Common myeloid progenitor, CD34-positive (primary cell): ENCODE measurements around the gene RIPOR3.
A peak's percentile ranks its signal among the peaks of the same experiment; 100 is the strongest.

Source experiments
- CTCF ChIA-PET: fragments of 350-600 bp; sonication (Branson Sonifier 250); formaldehyde crosslinking; loops from one replicate; lab custom pipeline; 2021; ENCODE audit warnings: antibody characterized with exemption; lab: Charles Lee
- POLR2A ChIA-PET: fragments of 350-600 bp; sonication (Branson Sonifier 250); formaldehyde crosslinking; loops from one replicate; lab custom pipeline; 2021; ENCODE audit warnings: antibody characterized with exemption; lab: Charles Lee
- DNase-seq, 3 donors: peaks; one replicate each; pipeline versions ENCODE4 v3.0.0 to v3.0.0-alpha.2; 2013
- H3K27ac ChIP-seq, 2 experiments: 1 replicate in 1 of 2; 2 replicates in 1 of 2; pipeline ENCODE4 v1.7.0; 2013; ENCODE audit warnings: inconsistent platforms in 2 of 2, low read length in 2 of 2, mild to moderate bottlenecking in 2 of 2, low read depth in 1 of 2, moderate library complexity in 1 of 2; ENCODE audit not compliant: severe bottlenecking in 2 of 2, insufficient read depth in 1 of 2, poor library complexity in 1 of 2
- H3K27me3 ChIP-seq, 5 experiments: replicated peaks in 2 of 5; 1 replicate in 3 of 5; 2 replicates in 2 of 5; pipeline versions ENCODE4 v1.6.1 to v1.7.0; 2013; ENCODE audit warnings: low read length in 4 of 5, mild to moderate bottlenecking in 2 of 5, moderate library complexity in 2 of 5, inconsistent platforms in 1 of 5; ENCODE audit not compliant: insufficient read depth in 5 of 5, control insufficient read depth in 4 of 5
- H3K36me3 ChIP-seq, 4 experiments: 1 replicate in 2 of 4; 2 replicates in 2 of 4; pipeline versions ENCODE4 v1.6.1 to v1.7.0; 2013; ENCODE audit warnings: low read length in 3 of 4, control low read depth in 1 of 4, mild to moderate bottlenecking in 1 of 4; ENCODE audit not compliant: control insufficient read depth in 4 of 4, insufficient read depth in 4 of 4
- H3K4me1 ChIP-seq, 4 experiments: 1 replicate in 3 of 4; 2 replicates in 1 of 4; pipeline versions ENCODE4 v1.6.1 to v1.7.1; 2013; ENCODE audit warnings: low read length in 3 of 4, mild to moderate bottlenecking in 3 of 4, control low read depth in 1 of 4, inconsistent platforms in 1 of 4, moderate library complexity in 1 of 4; ENCODE audit not compliant: control insufficient read depth in 4 of 4, insufficient read depth in 4 of 4; ENCODE audit errors: control extremely low read depth in 1 of 4
- H3K4me3 ChIP-seq, 7 experiments: 1 replicate in 4 of 7; 2 replicates in 3 of 7; pipeline versions ENCODE4 v1.5.1 to v1.7.0; 2013; ENCODE audit warnings: mild to moderate bottlenecking in 7 of 7, low read length in 6 of 7, moderate library complexity in 6 of 7, inconsistent platforms in 2 of 7, low read depth in 2 of 7, control low read depth in 1 of 7; ENCODE audit not compliant: insufficient read depth in 4 of 7, control insufficient read depth in 1 of 7; ENCODE audit errors: extremely low read depth in 1 of 7
- H3K9me3 ChIP-seq, 5 experiments: 1 replicate in 4 of 5; 2 replicates in 1 of 5; pipeline versions ENCODE4 v1.6.1 to v1.7.1; 2013; ENCODE audit warnings: low read length in 4 of 5, mild to moderate bottlenecking in 2 of 5, inconsistent platforms in 1 of 5, low read depth in 1 of 5, moderate library complexity in 1 of 5; ENCODE audit not compliant: control insufficient read depth in 4 of 5, insufficient read depth in 2 of 5; ENCODE audit errors: control extremely low read depth in 1 of 5
- WGBS: methylation state at CpG from one replicate; pipeline ENCODE4 v1.1.5; 2013; ENCODE audit not compliant: insufficient coverage; 5-methylcytosine and 5-hydroxymethylcytosine counted together

Gene RIPOR3

DNA sequence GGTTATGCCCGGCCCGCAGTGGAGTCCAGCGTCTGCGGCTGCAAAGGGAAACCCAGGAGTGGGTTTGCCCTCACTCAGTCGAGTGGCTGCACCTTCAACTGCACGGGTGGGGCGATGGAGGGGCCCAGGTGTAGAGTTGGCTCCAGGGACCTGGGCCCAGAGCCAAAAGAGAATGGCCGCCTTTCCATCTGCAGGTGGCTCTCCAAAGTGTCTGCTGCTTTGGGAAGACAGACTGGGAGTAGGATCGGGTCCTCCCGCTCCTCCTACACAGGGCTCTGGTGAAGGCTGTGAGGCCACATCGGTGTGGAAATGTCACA is 101.0 kb downstream of the RIPOR3 start:
- peaks cover 2 to 60% (median 39%) of the 10 kb centered on the region in 4 experiments for H3K36me3 ChIP-seq

DNA sequence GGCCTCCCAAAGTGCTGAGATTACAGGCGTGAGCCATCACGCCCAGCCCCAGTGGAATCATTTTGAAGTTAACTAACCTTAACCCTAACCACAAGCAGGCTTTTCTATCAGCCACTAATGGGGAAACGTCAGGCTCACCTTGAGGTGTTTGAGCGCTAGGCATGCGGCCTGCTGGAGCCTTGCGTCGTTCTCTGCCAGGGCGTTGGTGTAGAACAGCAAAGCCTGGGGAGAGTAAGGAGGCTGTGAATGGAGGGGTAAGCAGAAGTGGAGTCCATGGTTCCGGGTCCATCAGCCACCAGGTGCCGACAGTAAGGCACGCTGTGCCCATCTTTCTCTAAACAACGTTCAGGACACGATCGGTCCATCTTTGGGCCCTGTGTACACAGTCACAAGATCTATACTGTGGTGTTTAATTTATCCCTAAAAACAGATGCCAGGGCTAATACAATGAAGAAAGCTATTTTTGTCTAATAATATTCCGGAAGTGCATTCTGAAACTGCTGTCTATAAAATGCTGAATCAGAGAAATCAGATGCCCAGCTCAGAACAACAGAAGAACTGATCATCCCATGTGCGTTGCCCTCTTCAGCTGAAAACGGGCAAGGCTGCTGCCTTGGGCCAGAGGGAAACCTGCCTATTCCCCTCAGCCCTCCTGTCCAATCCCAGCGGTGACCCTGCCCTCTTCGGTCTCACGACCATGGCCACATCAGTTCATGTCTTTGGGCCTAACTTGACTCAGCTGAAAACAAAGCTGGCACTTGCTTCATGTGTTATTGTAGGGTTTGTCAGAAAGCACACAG is 101.6 kb downstream of the RIPOR3 start:
- peaks cover 3 to 64% (median 43%) of the 10 kb centered on the region in 4 experiments for H3K36me3 ChIP-seq
- no peak overlapping the region for H3K4me3 ChIP-seq
- no peaks in the 10 kb centered on the region for H3K9me3 ChIP-seq
- no peak for DNase-seq
- no peak overlapping the region for H3K27ac ChIP-seq
- H3K27me3 ChIP-seq, result no peaks in the 10 kb centered on the region
- CTCF ChIA-PET, result interaction anchor here (0.6 to 1.8 kb wide), 7 partner anchors 9 to 111 kb away, joined by 3 to 5 read pairs (median 4); no protein-coding TSS in a partner anchor
- no peaks in the 10 kb centered on the region for H3K4me1 ChIP-seq
- POLR2A ChIA-PET, result no interaction called here
- WGBS, result 97% methylated on average over 20 of the region's 20 CpGs

More for the DNA sequence above, 101.0 kb downstream of the RIPOR3 start:
- CTCF ChIA-PET, result interaction anchor here (1.0 to 1.6 kb wide), 3 partner anchors 13 to 45 kb away, joined by 3 to 4 read pairs (median 4); no protein-coding TSS in a partner anchor
- H3K4me1 ChIP-seq, result no peaks in the 10 kb centered on the region
- no peaks in the 10 kb centered on the region for H3K27me3 ChIP-seq
- H3K27ac ChIP-seq, result no peak overlapping the region
- H3K4me3 ChIP-seq, result no peak overlapping the region
- POLR2A ChIA-PET, result no interaction called here
- 98% methylated on average over 11 of the region's 11 CpGs for WGBS
- DNase-seq, result no peak
- no peaks in the 10 kb centered on the region for H3K9me3 ChIP-seq

DNA sequence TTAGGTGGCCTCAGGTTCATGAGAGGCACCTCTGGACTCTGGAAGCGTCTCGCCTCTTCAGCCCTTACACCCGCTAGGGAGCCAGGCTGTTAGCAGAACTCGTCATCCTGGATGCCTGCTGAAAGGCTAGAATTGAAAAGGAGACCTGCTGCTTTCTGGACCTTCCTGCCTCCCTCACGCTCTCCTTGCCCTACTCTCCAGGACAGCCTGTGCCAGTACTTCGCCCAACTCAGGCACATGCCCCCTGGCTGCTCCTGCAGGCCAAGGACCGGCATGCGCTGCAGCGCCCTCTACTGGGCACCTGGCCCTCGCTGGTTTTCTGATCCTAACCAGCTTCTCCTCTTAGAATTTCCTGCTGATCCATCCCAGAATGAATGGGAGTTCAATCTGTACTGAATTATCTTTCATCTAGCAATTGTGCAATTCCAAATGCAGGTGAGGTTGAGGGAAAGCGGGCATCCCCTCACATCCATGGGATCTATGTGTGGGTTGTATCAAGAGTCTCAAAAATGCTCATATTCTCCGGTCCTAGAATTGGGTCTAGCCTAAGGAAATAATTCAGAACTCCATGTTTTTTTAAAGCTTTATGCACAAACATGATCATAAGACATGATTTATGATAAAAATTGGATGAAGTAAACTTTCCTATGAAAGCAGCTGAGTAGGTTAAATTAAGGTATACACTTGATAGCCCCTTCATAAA is 103.2 kb downstream of the RIPOR3 start:
- H3K36me3 ChIP-seq, result peaks cover 9 to 78% (median 55%) of the 10 kb centered on the region in 4 experiments

DNA sequence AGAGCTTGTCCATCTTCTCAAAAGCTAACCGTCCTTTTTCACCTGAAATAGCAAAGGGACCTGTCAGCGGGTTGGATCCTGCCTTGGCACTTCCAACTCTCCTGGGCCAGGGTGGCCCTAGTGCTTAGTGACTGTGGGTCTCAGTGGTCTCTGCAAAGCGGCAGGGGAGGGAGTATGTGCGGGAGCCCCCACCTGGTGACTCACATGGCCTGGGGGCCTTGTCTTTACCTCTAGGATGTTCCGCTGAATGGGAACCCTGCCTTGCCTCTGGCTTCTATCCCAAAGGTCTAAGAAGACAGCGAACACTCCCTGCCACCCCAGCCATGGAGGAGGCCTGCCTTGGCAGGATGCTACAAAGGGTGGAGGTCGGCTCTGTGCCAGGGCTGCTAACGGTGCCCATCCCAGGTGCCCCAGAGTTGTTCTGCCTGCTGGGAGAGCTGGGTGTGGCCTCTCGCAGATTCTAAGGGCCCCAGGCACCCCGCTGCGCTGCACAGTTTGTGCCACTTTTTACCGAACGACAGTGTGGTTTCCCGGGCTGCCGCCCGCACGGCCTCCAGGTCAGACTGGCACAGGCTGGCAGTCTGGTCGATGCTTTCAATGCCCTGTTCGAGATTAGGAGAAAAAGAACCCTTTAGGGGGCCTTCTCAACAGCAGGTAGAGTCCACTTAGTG is 103.9 kb downstream of the RIPOR3 start:
- H3K9me3 ChIP-seq, result no peaks in the 10 kb centered on the region
- CTCF ChIA-PET, result interaction anchor here (1.2 to 1.9 kb wide), 5 partner anchors 9 to 123 kb away, joined by 3 to 20 read pairs (median 5); no protein-coding TSS in a partner anchor
- no peak for DNase-seq
- peaks cover 9 to 80% (median 62%) of the 10 kb centered on the region in 4 experiments for H3K36me3 ChIP-seq
- 95% methylated on average over 19 of the region's 19 CpGs for WGBS
- no peak overlapping the region for H3K27ac ChIP-seq
- H3K27me3 ChIP-seq, result no peaks in the 10 kb centered on the region
- POLR2A ChIA-PET, result no interaction called here
- H3K4me3 ChIP-seq, result no peak overlapping the region
- H3K4me1 ChIP-seq, result no peaks in the 10 kb centered on the region

More for the DNA sequence above, 103.2 kb downstream of the RIPOR3 start:
- ChIA-PET POLR2A (no interaction called here), CTCF (interaction anchor here (0.7 to 1.8 kb wide), 11 partner anchors 9 to 468 kb away, joined by 3 to 11 read pairs (median 3); no protein-coding TSS in a partner anchor)
- H3K9me3 ChIP-seq, result no peaks in the 10 kb centered on the region
- peak; percentile 59 to 71 (median 68) for DNase-seq
- no peaks in the 10 kb centered on the region for H3K4me1 ChIP-seq
- no peak overlapping the region for H3K27ac ChIP-seq
- no peak overlapping the region for H3K4me3 ChIP-seq
- WGBS, result 78% methylated on average over 9 of the region's 12 CpGs
- no peaks in the 10 kb centered on the region for H3K27me3 ChIP-seq

- peaks cover 9 to 81% (median 66%) of the 10 kb centered on the region in 4 experiments for H3K36me3 ChIP-seq
- DNase-seq, result no peak
- ChIA-PET POLR2A (no interaction called here), CTCF (interaction anchor here (0.7 to 1.9 kb wide), 6 partner anchors 11 to 122 kb away, joined by 3 to 20 read pairs (median 4); no protein-coding TSS in a partner anchor)
- 96% methylated on average over 11 of the region's 13 CpGs for WGBS
- no peaks in the 10 kb centered on the region for H3K4me1 ChIP-seq
- no peak overlapping the region for H3K4me3 ChIP-seq
- H3K27ac ChIP-seq, result no peak overlapping the region
- no peaks in the 10 kb centered on the region for H3K27me3 ChIP-seq
- H3K9me3 ChIP-seq, result no peaks in the 10 kb centered on the region
These were observed 104.7 kb downstream of the RIPOR3 start for GRCh38 chr20:50586531-50587232.

GRCh38 chr20:50585678-50586077 is 105.7 kb downstream of the RIPOR3 start:
- DNase-seq, result no peak
- Histone ChIP-seq H3K4me3 (no peak overlapping the region), H3K36me3 (peaks cover 11 to 85% (median 71%) of the 10 kb centered on the region in 4 experiments), H3K4me1 (no peaks in the 10 kb centered on the region), H3K27me3 (no peaks in the 10 kb centered on the region), H3K9me3 (no peaks in the 10 kb centered on the region), H3K27ac (no peak overlapping the region)
- ChIA-PET CTCF (interaction anchor here (0.8 to 2.2 kb wide), 8 partner anchors 10 to 122 kb away, joined by 3 to 20 read pairs (median 4); no protein-coding TSS in a partner anchor), POLR2A (no interaction called here)
- WGBS, result 96% methylated on average over 7 of the region's 9 CpGs
